ENCODE results near the gene ANAPC13.
A peak's percentile ranks its signal among the peaks of the same experiment; 100 is the strongest.

Gene ANAPC13

DNA sequence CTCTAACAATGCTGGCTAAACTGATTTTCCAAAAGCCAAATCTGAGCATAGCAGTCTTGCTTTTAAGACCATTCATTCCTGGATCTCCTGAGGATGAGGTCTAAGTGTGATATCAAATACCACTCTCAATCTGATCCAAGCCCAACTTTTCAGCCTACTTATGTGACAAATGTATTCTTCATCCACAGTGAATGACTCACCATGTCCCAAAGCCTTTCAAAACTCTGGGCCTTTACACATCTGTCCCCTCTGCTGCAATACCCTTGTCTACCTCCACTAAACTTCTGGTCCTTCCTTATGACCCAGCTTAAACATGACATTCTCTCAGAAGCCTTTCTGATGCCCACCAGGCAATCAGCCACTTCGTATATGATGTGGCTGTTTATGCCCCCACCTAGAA, 4.6 kb downstream of the ANAPC13 start:
- no peak for DNase-seq

DNA sequence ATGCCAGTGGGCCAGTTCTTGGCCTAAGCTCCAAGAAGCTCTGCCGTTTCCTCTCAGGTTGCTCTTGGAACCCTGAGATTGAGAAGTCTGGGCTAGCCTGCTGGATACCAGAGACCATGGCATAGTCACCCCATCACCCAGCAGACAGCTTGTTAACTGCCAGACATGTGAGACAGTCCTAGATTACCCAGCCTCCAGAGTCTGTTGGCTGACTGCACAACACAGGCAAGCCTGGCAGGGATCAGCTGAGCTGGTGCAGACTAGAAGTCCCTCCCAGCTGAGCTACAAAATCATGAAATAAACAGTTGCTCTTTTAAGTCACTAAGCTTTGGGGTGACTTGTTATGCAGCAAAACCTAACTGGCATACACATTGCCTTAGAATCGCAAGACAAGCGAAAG, 5.2 kb downstream of the ANAPC13 start:
- DNase-seq = no peak

DNA sequence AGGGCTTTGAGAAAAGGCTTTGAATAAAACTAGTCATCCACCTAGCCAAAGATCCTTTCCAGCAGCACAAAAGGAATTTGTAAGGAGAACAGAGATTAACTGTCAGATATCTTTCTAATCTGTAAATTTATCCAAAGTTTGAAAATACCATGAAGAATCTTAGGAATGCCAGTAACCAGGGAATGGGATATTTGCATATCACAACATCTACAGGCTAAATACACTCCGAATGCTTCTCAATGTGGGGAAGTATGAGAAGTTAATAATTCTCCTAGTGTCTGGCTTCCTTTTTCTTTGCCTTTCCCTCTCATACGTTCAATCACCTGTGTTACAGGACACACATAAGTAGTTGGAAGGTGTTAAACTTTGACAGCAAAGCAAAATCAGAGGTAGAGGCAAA, 7.8 kb downstream of the ANAPC13 start:
- DNase-seq = no peak

GRCh38 chr3:134477002-134477401, 8.8 kb downstream of the ANAPC13 start:
- no peak for DNase-seq

DNA sequence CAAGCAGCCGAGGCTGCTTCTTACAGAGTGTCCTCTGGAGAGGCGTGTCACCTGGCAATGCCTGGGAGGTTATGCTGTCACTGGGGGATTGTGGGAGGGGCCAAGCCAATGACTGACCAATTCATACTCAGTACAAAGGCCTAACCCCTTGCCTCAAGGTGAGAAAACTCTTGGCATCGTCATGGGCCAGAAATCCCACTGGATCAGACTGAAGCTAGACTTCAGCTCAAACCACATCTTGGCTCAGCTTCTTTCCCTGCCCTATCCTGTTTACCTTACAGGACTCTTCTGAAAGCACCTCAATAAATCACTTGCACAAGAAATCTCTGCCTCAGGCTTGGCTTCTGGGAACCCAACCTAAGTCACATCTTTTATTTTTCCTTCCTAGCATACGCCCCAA, 9.5 kb downstream of the ANAPC13 start:
- DNase-seq = no peak

DNA sequence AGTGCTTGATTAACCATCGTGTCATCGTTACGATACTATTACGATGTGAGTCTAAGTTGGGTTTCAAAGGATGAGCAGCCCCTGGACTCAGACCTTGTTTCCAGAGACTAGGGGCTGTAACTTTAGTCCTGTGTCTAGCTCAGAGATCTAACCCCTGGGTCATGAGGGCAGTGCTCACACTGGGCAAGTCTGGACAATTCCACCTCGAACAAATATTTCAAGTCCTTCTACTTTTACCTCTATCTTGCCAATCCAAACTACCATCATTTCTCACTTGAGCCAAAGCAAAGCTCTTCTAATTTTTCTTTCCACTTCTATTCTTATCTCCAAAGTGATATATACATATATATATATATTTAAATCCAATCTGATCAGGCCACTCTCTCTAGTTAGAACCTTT, 10.8 kb downstream of the ANAPC13 start:
- DNase-seq = no peak

DNA sequence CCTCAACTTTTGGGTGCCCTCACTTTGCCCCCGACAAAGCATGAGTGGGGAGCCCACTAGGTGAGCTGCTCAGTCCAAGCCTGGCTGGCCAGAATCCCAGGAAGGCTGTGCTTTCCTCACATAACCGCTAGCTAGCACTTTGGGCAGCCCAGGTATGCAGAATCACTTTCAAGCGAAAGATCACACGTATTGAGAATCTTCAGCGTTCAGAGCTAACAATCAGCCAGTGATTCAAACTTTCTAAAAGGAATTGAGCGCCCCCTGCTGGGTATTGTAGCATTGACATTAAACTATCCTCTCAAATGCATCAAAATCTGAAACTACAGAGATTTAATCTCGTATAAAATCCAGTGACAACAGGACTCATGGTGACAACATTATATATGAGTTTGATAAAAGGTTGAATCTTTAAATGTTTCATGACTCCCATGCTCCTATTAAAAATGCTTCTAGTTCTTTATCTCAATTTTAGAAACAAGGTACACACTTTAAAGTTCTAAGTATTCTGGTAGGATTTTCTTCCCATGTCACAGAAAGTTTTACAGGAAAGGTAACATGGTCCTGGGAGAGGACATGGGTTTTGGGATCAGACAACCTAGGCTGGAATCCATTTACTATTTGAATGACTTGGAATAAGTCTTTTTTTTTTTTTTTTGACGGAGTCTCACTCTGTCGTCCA, 11.8 kb downstream of the ANAPC13 start:
- DNase-seq = peak; percentile 77 to 86

- DNase-seq = no peak
These were observed 13.0 kb downstream of the ANAPC13 start for GRCh38 chr3:134472831-134473230.

DNA sequence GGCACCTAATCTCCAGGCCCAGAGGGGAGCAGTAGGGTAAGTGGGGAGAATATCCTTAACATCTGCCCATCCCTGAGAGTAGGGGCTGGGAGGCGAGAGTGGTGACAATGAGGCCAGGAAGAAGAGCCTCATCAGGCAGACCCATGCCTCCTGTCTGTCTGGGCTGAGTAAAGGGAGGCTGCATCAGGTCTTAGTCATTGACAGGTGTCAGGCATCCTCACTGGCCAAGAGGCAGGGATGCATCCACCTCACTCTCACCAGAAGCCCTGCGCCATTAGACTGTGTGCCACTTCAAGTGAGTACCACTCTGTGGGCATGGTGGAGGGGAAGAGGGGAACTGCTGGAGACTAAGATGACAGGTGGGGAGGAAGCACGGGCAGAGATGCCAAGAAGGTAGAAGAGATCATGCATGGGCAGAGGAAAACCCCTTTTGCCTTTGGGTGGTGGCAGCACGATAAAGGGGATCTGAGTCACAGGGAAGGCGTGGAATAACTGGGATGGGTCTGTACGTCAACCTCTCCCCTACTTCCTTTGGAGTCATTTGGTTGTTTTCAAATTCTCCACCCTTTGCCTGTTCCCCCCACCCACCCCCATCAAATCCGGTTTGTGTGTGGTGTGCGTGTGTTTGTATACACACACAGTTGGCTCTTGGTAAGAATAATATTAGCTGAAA, 14.1 kb downstream of the ANAPC13 start:
- no peak for DNase-seq

- no peak for DNase-seq
These were observed 17.3 kb downstream of the ANAPC13 start for GRCh38 chr3:134468519-134468918.

- DNase-seq = no peak
These were observed 19.5 kb downstream of the ANAPC13 start for GRCh38 chr3:134466331-134466730.

- no peak for DNase-seq
These were observed 21.0 kb downstream of the ANAPC13 start for GRCh38 chr3:134464689-134465365.

GRCh38 chr3:134464064-134464688, 21.6 kb downstream of the ANAPC13 start:
- DNase-seq = no peak

DNA sequence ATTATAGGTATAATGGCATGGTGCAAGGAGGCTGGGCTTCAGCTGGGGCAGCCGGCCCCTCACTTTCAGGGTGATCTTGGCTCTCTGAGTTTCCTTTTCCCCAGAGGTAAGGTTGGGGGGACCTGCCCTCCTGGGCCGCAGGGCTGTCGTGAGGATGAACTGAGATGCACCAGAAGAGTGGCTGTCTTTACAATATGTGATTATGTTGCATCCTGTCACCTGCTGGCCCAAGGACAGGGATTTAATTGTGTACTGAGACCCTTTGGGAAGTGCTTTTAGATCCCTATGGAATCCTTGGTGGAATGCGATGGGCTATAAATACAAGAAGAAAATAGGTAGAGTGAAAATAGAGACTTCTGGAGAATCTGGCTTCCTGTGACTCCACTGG, 22.1 kb downstream of the ANAPC13 start:
- no peak for DNase-seq

- no peak for DNase-seq
These were observed 23.3 kb downstream of the ANAPC13 start for GRCh38 chr3:134462331-134462941.

GRCh38 chr3:134460965-134461364, 24.8 kb downstream of the ANAPC13 start:
- DNase-seq = no peak

DNA sequence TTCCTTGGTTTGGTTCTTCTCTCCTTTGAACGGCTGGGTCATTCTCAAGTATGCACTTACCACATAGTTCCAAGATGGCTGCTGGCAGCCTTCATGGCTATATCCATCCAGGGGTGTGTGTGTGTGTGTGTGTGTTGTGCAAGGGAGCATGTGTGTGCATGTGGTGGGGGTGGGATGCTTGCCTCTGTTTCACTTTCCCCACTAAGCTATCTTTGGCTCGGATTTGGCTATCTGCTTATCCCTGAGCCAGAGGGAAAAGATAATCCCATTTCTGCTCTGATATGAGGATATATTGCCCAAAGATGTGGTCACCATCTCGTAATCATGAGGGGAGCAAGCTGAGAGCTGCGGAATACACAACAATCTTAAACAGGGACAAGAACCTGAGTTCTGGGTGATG, 26.2 kb downstream of the ANAPC13 start:
- DNase-seq = no peak

- no peak for DNase-seq
These were observed 27.3 kb downstream of the ANAPC13 start for GRCh38 chr3:134458406-134458945.

GRCh38 chr3:134457376-134458074, 28.3 kb downstream of the ANAPC13 start:
- no peak for DNase-seq

GRCh38 chr3:134453631-134454030, 32.2 kb downstream of the ANAPC13 start:
- DNase-seq = no peak

GRCh38 chr3:134449951-134450350, 35.8 kb downstream of the ANAPC13 start:
- DNase-seq = no peak

DNA sequence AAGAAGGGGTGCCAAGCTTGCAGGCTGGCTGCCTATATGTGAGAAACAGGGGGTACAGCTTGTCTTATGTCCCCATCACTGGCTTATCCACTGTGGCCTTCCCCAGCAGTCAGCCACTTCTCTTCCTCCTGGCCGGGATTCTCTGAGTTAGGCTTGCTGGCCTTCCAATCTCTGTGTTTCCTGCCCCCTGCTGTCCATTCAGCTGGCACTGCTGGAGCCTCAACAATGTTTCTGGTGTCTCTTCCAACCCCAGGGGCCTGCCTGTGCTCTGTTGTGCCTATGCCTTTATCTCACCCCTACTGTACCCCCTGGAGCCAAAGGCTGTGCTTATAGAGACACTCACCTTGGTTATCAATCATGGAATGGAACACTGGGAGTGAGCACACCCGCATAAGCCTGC, 36.5 kb downstream of the ANAPC13 start:
- no peak for DNase-seq

Measured in activated CD4-positive, alpha-beta T cell treated with anti-CD3 and anti-CD28 coated beads for 4 hours (primary cell).